Fibroblast of the aortic adventitia (primary cell): ENCODE results near the gene PPP2R3A. TPM values are rescaled to one million over a fixed set of nuclear protein-coding genes. Genes with fewer than 3 reads are reported as not detected.

Experiments used
- DNase-seq: peaks from one replicate; pipeline ENCODE4 v3.0.0-alpha.2; 2010; ENCODE audit warnings: low read depth
- H3K4me3 ChIP-seq: 2 replicates; pipeline ENCODE4 v1.5.1; 2011; ENCODE audit warnings: low read depth, mild to moderate bottlenecking, control low read depth, low read length, moderate library complexity
- total RNA-seq: library from RNA; depleted of rRNA; stranded (reverse); fragments of >200 nt; gene quantifications from 2 replicates; pipeline ENCODE4 v1.2.3, GENCODE V29; 2012; ENCODE audit warnings: low replicate concordance
- TF ChIP-seq, protein P1 (sequence below): IDR thresholded peaks from 2 replicates; pipeline ENCODE4 v1.5.1; 2011; ENCODE audit warnings: mild to moderate bottlenecking, low read length, control low read depth, inconsistent platforms; ENCODE audit not compliant: insufficient read depth

The PPP2R3A gene
- total RNA-seq, 1 donor = 17.9 TPM

- no peak overlapping the region for H3K4me3 ChIP-seq
- TF ChIP-seq, protein P1, sequence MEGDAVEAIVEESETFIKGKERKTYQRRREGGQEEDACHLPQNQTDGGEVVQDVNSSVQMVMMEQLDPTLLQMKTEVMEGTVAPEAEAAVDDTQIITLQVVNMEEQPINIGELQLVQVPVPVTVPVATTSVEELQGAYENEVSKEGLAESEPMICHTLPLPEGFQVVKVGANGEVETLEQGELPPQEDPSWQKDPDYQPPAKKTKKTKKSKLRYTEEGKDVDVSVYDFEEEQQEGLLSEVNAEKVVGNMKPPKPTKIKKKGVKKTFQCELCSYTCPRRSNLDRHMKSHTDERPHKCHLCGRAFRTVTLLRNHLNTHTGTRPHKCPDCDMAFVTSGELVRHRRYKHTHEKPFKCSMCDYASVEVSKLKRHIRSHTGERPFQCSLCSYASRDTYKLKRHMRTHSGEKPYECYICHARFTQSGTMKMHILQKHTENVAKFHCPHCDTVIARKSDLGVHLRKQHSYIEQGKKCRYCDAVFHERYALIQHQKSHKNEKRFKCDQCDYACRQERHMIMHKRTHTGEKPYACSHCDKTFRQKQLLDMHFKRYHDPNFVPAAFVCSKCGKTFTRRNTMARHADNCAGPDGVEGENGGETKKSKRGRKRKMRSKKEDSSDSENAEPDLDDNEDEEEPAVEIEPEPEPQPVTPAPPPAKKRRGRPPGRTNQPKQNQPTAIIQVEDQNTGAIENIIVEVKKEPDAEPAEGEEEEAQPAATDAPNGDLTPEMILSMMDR = no peak
- no peak for DNase-seq
Measured at GRCh38 chr3:136067211-136067610, 101.7 kb downstream of the PPP2R3A start.

GRCh38 chr3:136068708-136069107 is 103.2 kb downstream of the PPP2R3A start:
- DNase-seq = peak; percentile 32
- H3K4me3 ChIP-seq = no peak overlapping the region
- TF ChIP-seq, protein P1 = no peak

- DNase-seq = peak; percentile 4
- TF ChIP-seq, protein P1 = no peak
- H3K4me3 ChIP-seq = no peak overlapping the region
Measured at GRCh38 chr3:136069933-136070332, 104.4 kb downstream of the PPP2R3A start.

GRCh38 chr3:136070334-136070733 is 104.8 kb downstream of the PPP2R3A start:
- H3K4me3 ChIP-seq = no peak overlapping the region
- TF ChIP-seq, protein P1 = no peak
- peak; percentile 69 for DNase-seq

DNA sequence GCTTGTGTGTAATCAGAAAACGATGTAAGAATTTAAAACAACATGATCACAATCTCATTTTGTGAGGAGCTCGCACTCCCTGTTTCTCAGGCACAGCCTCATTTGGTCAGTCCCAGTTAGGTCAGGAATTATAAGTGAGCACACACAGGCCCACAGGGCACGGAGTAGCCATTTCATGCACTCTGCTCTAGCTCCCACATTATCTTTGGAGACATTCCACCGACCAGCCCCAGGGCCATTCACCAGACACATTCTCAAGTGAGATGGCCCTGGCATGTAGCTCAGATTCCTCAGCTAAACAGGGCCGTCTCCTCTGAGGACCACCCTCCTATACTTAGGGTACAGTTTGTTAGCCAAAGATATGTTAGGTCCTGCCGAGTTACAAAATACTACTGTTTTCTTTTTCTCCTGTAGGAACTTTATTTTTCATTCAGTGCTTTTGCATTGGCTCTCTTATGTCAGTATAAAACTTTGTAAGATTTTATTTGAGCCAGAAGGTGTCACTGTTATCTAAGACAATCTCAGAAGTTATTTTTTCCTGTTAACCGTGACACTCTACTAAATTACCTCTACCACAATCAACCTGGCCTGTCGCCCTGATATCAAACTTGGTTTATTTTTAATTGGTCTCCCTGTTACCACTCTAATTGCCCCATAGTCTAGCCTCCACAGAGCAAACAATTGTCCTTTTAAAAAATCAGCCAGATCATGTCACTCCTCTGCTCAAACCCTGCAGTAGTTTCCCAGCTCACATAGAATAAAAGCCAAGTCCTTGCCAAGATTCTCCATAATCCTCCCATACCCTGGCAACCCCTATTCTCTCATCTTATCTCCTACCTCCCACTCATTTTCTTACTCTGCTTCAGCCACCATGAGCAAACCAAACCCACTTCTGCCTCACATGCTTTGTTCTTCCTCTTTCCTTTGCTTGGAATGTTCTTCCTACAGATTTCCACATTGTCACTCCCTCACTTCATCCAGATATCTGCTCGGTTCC is 105.7 kb downstream of the PPP2R3A start:
- TF ChIP-seq, protein P1 = no peak

DNA sequence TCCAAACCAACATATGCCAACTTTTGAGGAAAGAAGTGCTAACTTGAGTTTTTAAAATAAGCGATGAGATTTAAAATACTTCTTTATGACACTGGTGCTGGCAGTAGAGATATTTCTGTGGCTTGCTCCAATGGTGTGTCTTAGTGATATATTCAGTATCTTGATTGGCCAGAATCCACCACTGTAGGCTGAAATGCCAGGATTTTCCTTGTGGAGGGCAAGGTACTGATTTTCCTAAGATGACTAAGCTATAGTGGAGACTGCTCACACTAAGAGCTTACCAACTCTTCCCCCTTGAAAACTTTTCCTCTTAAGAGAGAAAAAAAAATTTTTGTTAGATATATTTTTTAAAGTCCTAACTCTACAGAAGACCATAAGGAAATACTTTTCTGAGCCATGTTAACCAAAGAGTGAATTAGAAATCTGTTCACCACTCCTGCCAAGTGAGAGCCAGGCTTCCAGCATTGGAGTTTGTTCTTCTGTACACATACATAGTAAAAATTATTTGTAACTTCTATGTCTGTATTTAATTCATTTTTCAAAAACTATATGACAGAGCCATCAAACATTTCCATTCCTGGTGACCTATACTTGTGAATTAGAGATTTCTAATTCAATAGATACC is 109.1 kb downstream of the PPP2R3A start:
- DNase-seq = peak; percentile 74
- TF ChIP-seq, protein P1 = no peak
- H3K4me3 ChIP-seq = no peak overlapping the region

More for the DNA sequence above, 105.7 kb downstream of the PPP2R3A start:
- DNase-seq = peak; percentile 66
- no peak overlapping the region for H3K4me3 ChIP-seq
